Liver (tissue), 3 donors: ENCODE results near the gene SPTB.

Source experiments
- CTCF ChIP-seq: fragments of 150-350 bp; IDR thresholded peaks from 2 replicates; pipeline ENCODE4 v1.5.1; 2017; ENCODE audit warnings: improper control_type of control experiment, low read depth, low read length; ENCODE audit not compliant: missing input control
- GABPA ChIP-seq, 2 donors: IDR thresholded peaks in 1 of 2; conservative IDR thresholded peaks in 1 of 2; 2 replicates each; pipeline ENCODE4 v1.6.1; 2016; ENCODE audit warnings: antibody characterized with exemption in 2 of 2, mild to moderate bottlenecking in 1 of 2, moderate library complexity in 1 of 2
- JUND ChIP-seq, 2 donors: IDR thresholded peaks; 2 replicates each; pipeline ENCODE4 v1.6.1; 2016; ENCODE audit warnings: antibody characterized with exemption in 2 of 2
- MAX ChIP-seq: IDR thresholded peaks from 2 replicates; pipeline ENCODE4 v1.6.1; 2016; ENCODE audit warnings: antibody characterized with exemption
- REST ChIP-seq: IDR thresholded peaks from 2 replicates; pipeline ENCODE4 v1.6.1; 2016; ENCODE audit warnings: antibody characterized with exemption, mild to moderate bottlenecking
- RXRA ChIP-seq, 2 donors: IDR thresholded peaks; 2 replicates each; pipeline ENCODE4 v1.6.1; 2017 to 2018; ENCODE audit warnings: antibody characterized with exemption in 2 of 2, mild to moderate bottlenecking in 1 of 2
- TAF1 ChIP-seq: conservative IDR thresholded peaks from 2 replicates; pipeline ENCODE4 v1.6.1; 2016; ENCODE audit warnings: antibody characterized with exemption, mild to moderate bottlenecking
- ZBTB33 ChIP-seq: IDR thresholded peaks from 2 replicates; pipeline ENCODE4 v1.6.1; 2016; ENCODE audit warnings: antibody characterized with exemption
- donor health status: healthy.
- donor health status: healthy.

GRCh38 chr14:64730061-64730440, 149.7 kb downstream of the SPTB start:
- TF ChIP-seq ZBTB33 = no peak
- no peak for TF ChIP-seq MAX
- no peak for TF ChIP-seq RXRA (IDR thresholded peaks at IDR 0.05)
- TF ChIP-seq REST = no peak
- TF ChIP-seq JUND (IDR thresholded peaks at IDR 0.05) = no peak
- TF ChIP-seq GABPA (IDR thresholded peaks at IDR 0.05 in 1 of 2, conservative IDR thresholded peaks at IDR 0.05 in 1 of 2) = no peak
- TF ChIP-seq CTCF = no peak
- TF ChIP-seq TAF1 = no peak
